NCI-H1105 (cell line): ENCODE results near the gene TPRG1.
"Not testable (repeated sequence)": the region's sequence is repeated elsewhere in the genome, so short reads cannot be mapped to it uniquely, and the experiment has no call there.

Experiments
- DNase-seq: peaks from one replicate; lab custom pipeline; 2025; lab: John Stamatoyannopoulos, UW

The TPRG1 gene

DNA sequence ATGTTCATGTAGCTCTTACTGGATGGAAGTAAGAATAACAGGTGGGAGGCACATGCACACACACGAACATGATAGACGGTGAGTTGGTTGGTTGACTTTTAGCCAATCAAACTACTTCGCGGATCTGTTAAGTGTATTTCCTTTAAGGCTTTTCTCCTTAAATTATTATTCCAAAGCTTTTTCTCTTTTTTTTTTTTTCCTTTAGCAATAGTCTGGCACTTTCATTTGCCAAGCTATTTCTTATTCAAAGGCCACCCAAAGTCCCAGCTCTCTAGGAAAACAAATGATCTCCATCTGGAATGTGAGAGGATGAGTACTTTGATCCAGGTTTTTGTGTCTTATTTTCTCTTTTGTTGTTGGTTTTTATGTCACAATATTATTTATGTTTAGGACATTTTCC lies 141.1 kb downstream of the TPRG1 start:
- DNase-seq = no peak

- no peak for DNase-seq
Measured at GRCh38 chr3:189316296-189317019, 144.7 kb downstream of the TPRG1 start.

- no peak for DNase-seq
Measured at GRCh38 chr3:189317911-189318310, 146.1 kb downstream of the TPRG1 start.

- DNase-seq = no peak
Measured at GRCh38 chr3:189320511-189320910, 148.7 kb downstream of the TPRG1 start.

- DNase-seq = no peak
Measured at GRCh38 chr3:189322339-189322738, 150.6 kb downstream of the TPRG1 start.

GRCh38 chr3:189324538-189325138 lies 152.9 kb downstream of the TPRG1 start:
- peak; percentile 84 for DNase-seq

GRCh38 chr3:189325454-189325853 lies 153.7 kb downstream of the TPRG1 start:
- DNase-seq = no peak

- not testable (repeated sequence) for DNase-seq
Measured at GRCh38 chr3:189329630-189330029, 157.9 kb downstream of the TPRG1 start.

DNA sequence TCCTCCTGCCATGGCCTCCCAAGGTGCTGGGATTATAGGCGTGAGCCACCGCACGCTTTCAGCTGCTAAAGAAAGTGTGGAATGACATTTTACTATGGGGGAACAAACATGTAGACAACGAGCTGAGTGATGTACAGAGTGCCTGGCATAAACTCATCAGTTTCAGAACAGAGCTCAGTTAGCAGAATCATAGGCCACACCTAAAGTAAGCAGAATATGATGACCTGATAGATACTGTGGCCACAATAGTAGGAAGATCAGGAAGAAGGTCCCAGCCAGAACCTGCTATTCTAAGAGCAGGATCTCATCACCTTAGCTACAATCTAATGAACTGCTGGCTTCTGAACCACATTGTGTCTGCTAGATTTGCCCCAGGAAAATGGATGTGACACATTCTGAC lies 158.3 kb downstream of the TPRG1 start:
- no peak for DNase-seq

DNA sequence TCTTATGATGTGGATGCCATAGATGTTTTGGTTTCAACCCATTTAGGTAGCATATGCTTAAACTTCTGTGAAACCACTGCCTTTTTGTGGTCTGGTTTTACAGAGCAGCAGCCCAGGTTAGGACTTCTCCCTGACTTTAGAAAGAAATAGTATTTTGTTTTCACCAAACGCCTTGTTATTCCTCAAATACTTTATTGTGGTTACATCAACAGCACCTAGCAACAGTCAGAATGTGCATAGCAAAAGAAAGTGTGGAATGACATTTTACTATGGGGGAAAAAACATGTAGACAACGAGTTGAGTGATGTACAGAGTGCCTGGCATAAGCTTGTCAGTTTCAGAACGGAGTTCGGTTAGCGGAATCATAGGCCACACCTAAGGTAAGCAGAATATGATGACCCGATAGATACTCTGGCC lies 159.2 kb downstream of the TPRG1 start:
- no peak for DNase-seq

- no peak for DNase-seq
Measured at GRCh38 chr3:189334064-189334920, 162.5 kb downstream of the TPRG1 start.

GRCh38 chr3:189337673-189338091 lies 165.9 kb downstream of the TPRG1 start:
- DNase-seq = no peak

DNA sequence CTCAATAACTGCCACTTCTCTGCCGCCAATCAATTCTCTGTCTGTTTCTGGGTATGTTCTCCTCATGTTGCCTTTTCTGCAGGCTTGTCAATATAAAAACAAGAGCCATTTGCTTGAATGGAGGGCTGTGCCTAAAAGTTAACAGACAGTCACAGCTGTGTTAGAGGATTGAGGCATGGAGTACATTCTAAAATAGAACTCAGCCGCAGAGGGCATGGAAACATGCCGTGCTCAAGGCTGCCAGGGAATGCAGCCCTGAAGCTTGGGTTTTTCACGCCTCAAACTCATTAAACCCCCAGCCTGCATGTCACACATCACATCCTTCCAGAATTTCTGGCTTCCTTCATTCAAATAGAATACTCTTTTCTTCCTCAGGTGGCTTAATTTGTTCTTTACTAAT lies 166.6 kb downstream of the TPRG1 start:
- no peak for DNase-seq

DNA sequence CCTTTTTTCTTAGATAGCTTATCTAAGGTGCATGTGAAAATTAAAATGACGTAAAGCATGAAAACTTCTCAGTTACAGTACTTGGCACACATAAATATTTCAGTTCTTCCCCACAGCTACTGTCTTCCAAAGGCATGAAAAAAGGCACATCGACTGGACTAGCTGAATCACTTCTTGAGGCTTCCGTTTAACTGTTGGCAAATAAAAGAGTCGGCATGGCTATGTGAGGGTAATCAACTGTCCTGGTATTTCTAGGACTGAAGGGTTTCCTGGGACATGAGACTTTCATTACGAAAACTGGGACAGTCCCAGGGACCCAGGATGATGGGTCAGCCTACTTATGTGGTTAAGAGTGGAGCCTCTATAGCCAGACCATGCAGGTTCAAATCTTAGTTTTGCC lies 168.2 kb downstream of the TPRG1 start:
- DNase-seq = no peak

DNA sequence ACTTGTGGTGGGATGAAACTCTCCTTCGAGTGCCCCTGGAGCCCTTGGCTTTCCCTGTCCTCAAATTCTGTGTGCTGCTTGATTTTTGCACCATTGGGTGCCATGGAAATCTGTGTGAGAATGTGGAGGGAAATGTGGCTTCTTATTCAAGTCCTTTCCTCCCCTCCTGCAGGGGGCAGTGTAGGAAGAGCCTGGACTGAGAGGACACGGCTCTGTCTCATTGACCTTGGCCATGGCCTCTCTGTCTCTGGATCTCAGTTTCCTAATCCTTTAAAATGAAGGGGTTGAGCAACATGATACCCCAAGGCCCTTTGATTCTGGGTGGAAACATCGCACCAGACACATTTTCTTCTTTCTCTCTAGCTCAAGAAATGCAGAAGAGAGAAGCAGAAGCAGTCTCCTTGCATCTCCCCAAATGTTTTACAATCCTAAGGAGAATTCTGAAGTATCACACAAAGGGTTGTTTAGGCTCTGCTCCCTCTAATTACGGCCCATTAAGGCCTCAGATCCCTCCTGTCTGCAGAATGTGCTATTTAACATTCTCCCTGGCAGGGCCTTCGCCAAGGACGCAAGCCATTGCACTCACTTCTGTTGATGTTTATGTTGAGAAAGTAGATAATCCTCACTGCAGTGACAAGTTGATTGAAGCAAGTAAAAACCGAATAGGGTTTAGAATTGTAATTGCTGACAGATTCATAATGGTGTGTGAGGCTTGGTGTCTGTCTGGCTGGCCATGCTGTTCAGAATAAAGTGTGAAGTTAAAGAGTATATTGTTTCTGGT lies 169.1 kb downstream of the TPRG1 start:
- DNase-seq = no peak

DNA sequence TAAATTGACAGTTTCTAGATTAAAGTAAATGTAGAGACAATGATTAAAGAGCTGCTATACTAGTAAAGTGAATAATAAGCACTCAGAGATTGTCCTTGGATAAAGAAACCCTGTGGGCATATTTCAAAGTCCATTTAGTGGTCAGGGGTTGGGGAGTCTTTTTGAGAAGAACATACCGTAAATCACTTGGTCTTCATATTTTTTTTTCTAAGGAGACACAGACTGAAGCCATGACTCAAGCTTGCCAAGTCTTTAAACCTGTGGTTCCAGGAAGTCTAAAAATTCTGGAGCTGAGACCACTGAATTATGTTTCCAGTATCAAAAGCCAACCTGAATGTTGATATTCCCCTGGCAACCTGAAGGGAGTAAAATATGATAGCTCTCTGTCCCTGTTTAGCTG lies 171.0 kb downstream of the TPRG1 start:
- no peak for DNase-seq

DNA sequence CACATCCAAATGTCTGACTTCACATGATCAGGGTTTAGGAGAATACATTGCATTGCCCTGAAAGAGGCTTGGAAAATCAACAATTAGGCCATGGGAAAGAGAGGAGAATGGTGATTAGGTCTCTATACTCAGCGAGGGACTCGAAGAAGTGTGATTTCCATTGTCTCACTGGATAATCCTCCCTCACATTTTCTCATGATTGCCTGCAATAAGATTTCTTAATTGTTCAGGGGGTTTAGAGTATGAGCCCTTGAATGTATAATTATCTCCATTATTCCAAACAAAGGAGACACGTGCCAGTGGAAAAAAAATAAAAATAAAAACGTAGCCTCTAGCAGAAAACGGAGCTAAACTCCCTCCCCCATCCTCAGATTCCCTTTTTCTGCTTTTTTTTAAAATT lies 173.2 kb downstream of the TPRG1 start:
- DNase-seq = peak; percentile 73

GRCh38 chr3:189349772-189350171 lies 178.0 kb downstream of the TPRG1 start:
- DNase-seq = no peak

GRCh38 chr3:189353318-189353965 lies 181.7 kb downstream of the TPRG1 start:
- DNase-seq = no peak

DNA sequence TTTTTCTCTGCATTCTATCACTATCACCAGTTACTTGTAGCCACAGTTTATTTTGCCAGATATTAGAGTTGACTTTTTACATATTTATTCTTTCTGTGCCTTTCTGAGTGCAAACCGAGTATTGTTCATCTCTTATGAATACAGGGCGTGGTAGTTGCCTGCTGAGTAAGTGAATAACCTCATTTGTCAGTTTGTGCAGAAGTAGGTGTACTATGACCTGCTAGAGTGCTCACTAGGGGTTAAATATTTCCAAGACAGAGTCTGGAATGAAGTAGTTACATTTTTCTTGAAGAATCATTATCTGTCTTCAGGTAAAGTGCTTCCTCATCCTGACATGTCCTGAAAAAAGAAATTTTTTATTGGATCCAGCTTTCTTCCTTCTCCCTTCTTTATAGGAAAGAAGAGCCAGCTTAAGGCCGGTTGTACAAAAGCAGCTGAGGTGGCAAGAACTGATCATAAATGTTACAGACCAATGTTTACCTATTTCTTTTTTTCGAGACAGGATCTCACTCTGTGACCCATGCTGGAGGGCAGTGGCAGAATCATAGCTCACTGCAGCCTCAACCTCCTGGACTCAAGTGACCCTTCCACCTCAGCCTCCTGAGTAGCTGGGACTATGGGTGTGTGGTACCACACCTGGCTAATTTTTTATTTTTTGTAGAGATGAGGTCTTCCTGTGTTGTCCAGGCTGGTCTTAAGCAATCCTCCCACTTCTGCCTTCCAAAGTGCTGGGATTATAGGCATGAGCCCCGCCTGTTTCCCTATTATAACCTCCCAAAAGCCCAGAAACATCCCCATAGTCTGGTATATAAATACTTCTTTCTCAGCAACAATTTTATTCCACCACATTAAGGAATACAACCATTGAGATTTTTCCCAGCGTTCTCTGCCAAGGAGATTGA lies 182.5 kb downstream of the TPRG1 start:
- DNase-seq = no peak

DNA sequence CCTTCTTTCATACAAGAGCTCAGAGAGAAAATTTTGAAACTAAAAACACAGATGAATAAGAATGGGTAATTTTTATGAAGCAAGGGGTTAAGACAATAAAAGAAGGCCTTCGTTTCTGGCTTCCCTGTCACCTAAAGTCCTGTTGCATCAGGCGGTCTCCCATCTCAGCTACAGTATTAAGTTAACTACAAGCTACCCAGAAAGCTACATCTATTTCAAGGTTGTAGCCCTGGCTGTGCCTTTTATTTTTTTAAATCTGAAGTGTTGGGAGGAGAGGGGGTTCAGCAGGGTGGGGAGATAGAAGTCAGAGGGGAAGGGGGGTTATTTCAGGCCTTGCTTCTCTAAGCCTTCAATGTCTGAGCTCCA lies 183.3 kb downstream of the TPRG1 start:
- no peak for DNase-seq
